ENCODE measurements around the gene SLC26A4. TPM values are rescaled to one million over a fixed set of nuclear protein-coding genes. Genes with fewer than 3 reads are reported as not detected.

Gene SLC26A4
- total RNA-seq, 1 donor from 2014 or later: not detected

- Mint-ChIP-seq H3K27me3 (ENCODE audit: low read depth) (peaks cover 30% of the 10 kb centered on the region), H3K4me3 (no peak overlapping the region), H3K27ac (no peak overlapping the region), H3K9me3 (no peaks in the 10 kb centered on the region), H3K36me3 (no peaks in the 10 kb centered on the region), H3K4me1 (peaks cover 13% of the 10 kb centered on the region)
- TF ChIP-seq, protein P1, sequence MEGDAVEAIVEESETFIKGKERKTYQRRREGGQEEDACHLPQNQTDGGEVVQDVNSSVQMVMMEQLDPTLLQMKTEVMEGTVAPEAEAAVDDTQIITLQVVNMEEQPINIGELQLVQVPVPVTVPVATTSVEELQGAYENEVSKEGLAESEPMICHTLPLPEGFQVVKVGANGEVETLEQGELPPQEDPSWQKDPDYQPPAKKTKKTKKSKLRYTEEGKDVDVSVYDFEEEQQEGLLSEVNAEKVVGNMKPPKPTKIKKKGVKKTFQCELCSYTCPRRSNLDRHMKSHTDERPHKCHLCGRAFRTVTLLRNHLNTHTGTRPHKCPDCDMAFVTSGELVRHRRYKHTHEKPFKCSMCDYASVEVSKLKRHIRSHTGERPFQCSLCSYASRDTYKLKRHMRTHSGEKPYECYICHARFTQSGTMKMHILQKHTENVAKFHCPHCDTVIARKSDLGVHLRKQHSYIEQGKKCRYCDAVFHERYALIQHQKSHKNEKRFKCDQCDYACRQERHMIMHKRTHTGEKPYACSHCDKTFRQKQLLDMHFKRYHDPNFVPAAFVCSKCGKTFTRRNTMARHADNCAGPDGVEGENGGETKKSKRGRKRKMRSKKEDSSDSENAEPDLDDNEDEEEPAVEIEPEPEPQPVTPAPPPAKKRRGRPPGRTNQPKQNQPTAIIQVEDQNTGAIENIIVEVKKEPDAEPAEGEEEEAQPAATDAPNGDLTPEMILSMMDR (IDR thresholded peaks at IDR 0.05; ENCODE audit: unreplicated experiment): no peak
- no peak for DNase-seq (ENCODE audit: low spot score in 2 of 2, unreplicated experiment in 2 of 2)
Observed at GRCh38 chr7:107687656-107688055, 27.0 kb downstream of the SLC26A4 start.

GRCh38 chr7:107689553-107689952 lies 28.9 kb downstream of the SLC26A4 start:
- Mint-ChIP-seq H3K36me3 (no peaks in the 10 kb centered on the region), H3K4me1 (peaks cover 13% of the 10 kb centered on the region), H3K27ac (no peak overlapping the region), H3K4me3 (no peak overlapping the region), H3K27me3 (ENCODE audit: low read depth) (peaks cover 41% of the 10 kb centered on the region), H3K9me3 (no peaks in the 10 kb centered on the region)
- TF ChIP-seq, protein P1 (IDR thresholded peaks at IDR 0.05; ENCODE audit: unreplicated experiment): no peak
- no peak for DNase-seq (ENCODE audit: low spot score in 2 of 2, unreplicated experiment in 2 of 2)

- no peak overlapping the region for H3K4me3 Mint-ChIP-seq
- peaks cover 44% of the 10 kb centered on the region for H3K27me3 Mint-ChIP-seq (ENCODE audit: low read depth)
- no peak overlapping the region for H3K27ac Mint-ChIP-seq
- TF ChIP-seq, protein P1 (IDR thresholded peaks at IDR 0.05; ENCODE audit: unreplicated experiment): no peak
- H3K36me3 Mint-ChIP-seq: no peaks in the 10 kb centered on the region
- no peaks in the 10 kb centered on the region for H3K9me3 Mint-ChIP-seq
- peaks cover 11% of the 10 kb centered on the region for H3K4me1 Mint-ChIP-seq
- DNase-seq (ENCODE audit: low spot score in 2 of 2, unreplicated experiment in 2 of 2): no peak
Observed at GRCh38 chr7:107690084-107690483, 29.5 kb downstream of the SLC26A4 start.

- H3K4me1 Mint-ChIP-seq: peaks cover 10% of the 10 kb centered on the region
- DNase-seq (ENCODE audit: low spot score in 2 of 2, unreplicated experiment in 2 of 2): no peak
- H3K36me3 Mint-ChIP-seq: no peaks in the 10 kb centered on the region
- H3K27ac Mint-ChIP-seq: no peak overlapping the region
- H3K9me3 Mint-ChIP-seq: no peaks in the 10 kb centered on the region
- H3K4me3 Mint-ChIP-seq: no peak overlapping the region
- peaks cover 41% of the 10 kb centered on the region for H3K27me3 Mint-ChIP-seq (ENCODE audit: low read depth)
- TF ChIP-seq, protein P1 (IDR thresholded peaks at IDR 0.05; ENCODE audit: unreplicated experiment): no peak
Observed at GRCh38 chr7:107690611-107691010, 30.0 kb downstream of the SLC26A4 start.

GRCh38 chr7:107691716-107692115 lies 31.1 kb downstream of the SLC26A4 start:
- Mint-ChIP-seq H3K27me3 (ENCODE audit: low read depth) (peaks cover 37% of the 10 kb centered on the region), H3K9me3 (no peaks in the 10 kb centered on the region), H3K36me3 (no peaks in the 10 kb centered on the region), H3K4me3 (no peak overlapping the region), H3K27ac (no peak overlapping the region), H3K4me1 (peaks cover 12% of the 10 kb centered on the region)
- TF ChIP-seq, protein P1 (IDR thresholded peaks at IDR 0.05; ENCODE audit: unreplicated experiment): no peak
- DNase-seq (ENCODE audit: low spot score in 2 of 2, unreplicated experiment in 2 of 2): no peak

DNA sequence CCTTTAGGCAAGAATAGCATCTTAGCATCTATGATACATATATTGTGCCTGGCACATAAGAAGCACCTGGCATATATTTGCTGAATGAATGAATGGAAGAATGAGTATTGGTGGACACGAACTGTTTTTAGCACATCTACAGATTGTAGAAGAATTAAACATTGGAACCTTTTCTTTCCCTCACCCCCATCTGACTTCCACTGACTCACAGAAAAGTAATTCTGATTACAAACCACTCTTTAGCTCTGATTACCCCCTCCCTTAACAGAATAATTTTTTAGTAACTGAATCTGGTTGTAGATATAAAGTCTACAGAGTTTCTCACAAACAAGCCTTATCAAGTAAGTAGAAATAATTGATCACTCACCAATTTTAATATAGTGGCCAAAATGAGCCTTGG lies 31.9 kb downstream of the SLC26A4 start:
- no peaks in the 10 kb centered on the region for H3K9me3 Mint-ChIP-seq
- no peak overlapping the region for H3K4me3 Mint-ChIP-seq
- H3K27ac Mint-ChIP-seq: no peak overlapping the region
- peaks cover 12% of the 10 kb centered on the region for H3K4me1 Mint-ChIP-seq
- H3K36me3 Mint-ChIP-seq: no peaks in the 10 kb centered on the region
- peaks cover 32% of the 10 kb centered on the region for H3K27me3 Mint-ChIP-seq (ENCODE audit: low read depth)
- DNase-seq (ENCODE audit: low spot score in 2 of 2, unreplicated experiment in 2 of 2): no peak
- TF ChIP-seq, protein P1 (IDR thresholded peaks at IDR 0.05; ENCODE audit: unreplicated experiment): no peak
